HG03045 (cell line): ENCODE results near the gene MPPED2.
"Not testable (repeated sequence)": the region's sequence is repeated elsewhere in the genome, so short reads cannot be mapped to it uniquely, and the experiment has no call there.

Experiments
- ATAC-seq: cut with Tn5 transposase; IDR thresholded peaks from one replicate; pipeline ENCODE4 v1.9.1; 2021; ENCODE audit warnings: mild to moderate bottlenecking, moderate library complexity; ENCODE audit not compliant: unreplicated experiment

MPPED2 gene

DNA sequence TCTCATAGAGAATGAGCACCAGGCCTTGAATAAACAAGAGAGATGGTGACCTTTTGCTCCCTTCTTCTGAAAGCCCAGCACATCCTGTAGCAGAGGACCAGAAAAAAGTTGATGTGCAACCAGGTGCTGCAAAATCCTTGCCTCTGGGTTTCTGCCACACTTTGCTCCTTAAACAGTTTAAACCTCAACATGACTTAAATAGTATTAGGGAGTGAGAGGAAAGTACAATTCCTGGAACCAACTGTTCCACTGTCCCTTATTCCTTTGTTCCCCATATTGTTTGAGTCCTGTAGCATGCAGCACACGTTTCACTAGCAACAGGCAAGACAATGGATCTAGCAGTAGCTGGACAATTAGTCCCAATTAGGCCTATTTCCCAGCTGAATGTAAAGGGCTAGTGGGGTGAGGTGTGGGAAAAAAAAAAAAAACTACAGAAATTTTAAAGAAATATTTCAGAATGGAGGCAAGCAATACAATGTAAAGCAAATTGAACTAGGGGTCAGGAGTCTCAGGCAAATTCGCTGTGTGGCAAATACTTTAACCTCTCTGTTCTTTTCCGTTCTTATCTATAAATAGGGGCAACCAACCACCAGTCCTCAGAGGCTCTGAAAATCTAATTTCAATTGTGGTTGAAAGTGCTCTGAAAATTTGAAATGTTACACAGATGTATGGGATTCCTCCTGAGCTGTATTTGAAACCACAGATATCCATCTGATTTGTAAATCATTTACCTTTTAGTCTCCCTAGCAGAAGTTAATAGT is 6.6 kb downstream of the MPPED2 start:
- ATAC-seq, result no peak

DNA sequence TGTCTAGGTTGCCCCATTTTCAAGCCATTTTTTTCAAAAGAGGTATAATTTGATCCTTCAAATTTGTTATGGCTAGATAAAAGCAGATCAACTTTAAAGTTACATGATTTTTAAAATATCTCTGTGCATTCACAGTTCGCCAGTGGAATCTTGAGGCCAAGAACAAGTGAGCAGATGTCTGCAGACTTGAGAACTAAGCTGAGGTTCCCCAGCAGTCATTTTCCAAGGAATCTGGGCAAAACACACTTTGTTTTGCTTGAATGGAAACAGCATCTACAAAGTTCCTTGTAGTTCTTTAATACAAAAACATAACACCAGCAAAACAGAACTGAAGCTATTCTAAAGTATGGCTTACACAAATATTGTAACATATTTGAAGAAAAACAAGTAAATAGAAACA is 7.7 kb downstream of the MPPED2 start:
- ATAC-seq, result no peak

GRCh38 chr11:30573951-30574350 is 12.2 kb downstream of the MPPED2 start:
- no peak for ATAC-seq

GRCh38 chr11:30568931-30569330 is 17.2 kb downstream of the MPPED2 start:
- ATAC-seq, result no peak

GRCh38 chr11:30567644-30568043 is 18.5 kb downstream of the MPPED2 start:
- no peak for ATAC-seq

GRCh38 chr11:30567120-30567519 is 19.0 kb downstream of the MPPED2 start:
- ATAC-seq, result no peak

DNA sequence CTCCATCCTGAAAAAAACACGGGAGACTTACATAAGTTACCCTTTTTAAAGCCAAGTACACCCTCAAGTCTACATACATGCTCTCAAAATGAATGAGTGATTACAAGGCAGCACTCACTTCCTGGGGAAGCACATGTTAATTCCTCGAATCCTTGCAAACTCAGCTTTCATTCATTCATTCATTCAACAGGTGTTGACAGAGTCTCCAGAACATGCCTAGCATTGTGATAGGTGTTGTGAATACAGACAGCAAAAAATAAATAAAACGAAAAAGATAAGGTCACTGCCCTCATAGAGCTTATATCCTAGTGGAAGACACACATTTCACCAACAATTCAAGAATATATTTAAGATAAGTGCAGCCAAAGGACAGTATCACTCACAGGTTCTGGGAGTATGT is 19.7 kb downstream of the MPPED2 start:
- ATAC-seq, result no peak

DNA sequence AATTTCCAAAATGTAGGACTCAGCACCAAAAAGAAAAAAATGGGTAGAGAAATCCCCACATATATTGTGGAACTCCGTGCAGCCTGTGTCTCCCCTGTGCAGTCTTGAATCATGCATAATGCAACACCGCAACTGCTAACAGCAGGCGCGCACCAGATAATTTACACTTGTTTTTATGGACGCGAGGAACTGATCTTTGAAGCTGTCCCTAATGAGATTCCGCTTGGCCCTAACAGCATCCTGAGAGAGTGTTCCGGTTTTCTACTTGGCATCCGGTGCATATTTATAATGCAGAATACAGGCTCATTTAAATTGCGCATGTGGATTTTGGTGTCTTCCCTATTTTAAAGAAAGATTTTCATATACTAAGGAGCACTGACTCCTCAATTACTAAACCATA is 21.1 kb downstream of the MPPED2 start:
- ATAC-seq, result no peak

- no peak for ATAC-seq
Measured at GRCh38 chr11:30561691-30562415, 24.3 kb downstream of the MPPED2 start.

DNA sequence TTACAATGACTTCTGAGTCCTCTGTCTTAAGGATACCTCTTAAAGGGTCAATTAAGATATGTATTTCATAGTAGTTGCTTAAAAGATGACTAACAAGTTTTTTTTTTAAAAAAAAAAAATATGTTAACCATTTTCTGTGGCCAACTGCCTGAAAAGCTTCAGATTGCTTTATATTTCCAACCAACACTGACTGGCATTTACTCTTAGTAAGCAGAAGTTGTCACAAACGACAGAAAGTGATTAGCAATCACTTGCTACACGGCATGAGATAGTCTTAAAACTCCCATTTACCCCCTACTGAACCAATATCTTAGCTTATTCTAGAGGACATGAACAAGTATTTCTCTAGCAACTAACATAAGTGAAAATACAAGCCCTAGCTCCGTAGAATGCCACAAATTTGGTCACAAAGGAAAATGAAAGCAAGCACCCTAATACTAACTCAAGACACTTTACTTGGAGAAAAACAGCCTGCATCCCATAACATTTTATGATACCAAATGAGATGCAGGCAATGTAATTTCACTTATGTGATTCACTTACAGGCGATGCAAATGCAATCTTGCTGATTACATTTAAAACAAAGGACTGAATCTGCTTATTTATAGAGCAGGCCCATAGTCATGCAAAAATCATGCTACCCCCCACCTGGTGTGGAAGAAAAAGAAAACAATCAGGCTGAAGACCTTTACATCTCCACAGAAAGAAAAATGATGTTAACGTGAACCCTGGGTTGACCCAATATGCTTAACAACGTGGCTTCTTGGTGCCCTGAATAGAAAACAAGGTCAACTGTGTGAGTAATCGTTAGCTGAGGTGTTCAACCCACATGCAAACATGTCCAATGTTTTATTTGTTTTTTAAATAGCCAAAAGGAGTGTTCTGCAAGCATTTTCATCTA is 25.7 kb downstream of the MPPED2 start:
- ATAC-seq, result no peak

- no peak for ATAC-seq
Measured at GRCh38 chr11:30559004-30559403, 27.1 kb downstream of the MPPED2 start.

DNA sequence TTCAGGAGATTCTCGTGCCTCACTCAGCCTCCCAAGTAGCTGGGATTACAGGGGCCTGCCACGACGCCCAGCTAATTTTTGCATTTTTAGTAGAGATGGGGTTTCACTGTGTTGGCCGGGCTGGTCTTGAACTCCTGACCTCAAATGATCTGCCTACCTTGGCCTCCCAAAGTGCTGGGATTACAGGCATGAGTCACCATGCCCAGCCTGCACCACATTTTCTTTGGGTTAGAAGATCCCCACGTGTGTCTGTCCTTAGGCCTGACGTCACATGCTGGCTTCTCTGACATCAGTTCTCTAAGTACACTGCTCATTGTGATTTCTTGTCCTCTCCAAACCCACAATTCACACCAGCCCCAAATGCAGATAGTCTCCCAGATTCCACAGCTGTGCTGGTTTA is 31.6 kb downstream of the MPPED2 start:
- not testable (repeated sequence) for ATAC-seq

GRCh38 chr11:30553521-30554110 is 32.5 kb downstream of the MPPED2 start:
- no peak for ATAC-seq

DNA sequence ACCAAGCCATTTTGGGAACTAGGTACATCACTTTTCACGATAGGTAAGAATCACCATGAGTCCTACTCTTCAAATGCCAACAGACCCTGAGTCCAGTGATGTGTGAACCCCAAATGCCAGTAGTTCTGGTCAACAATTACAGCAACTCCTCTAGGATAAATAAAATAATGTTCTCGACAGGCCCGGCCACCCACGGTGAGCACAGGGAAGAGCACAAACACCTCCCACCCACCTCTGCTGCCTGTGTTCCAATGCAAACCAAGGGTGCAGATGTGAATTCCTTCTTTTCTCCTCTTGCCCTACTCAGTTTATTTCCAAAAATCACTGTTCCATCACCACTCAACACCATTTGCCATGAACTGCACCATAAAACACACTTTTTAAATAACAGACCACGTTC is 33.3 kb downstream of the MPPED2 start:
- ATAC-seq, result no peak

GRCh38 chr11:30550022-30550542 is 36.1 kb downstream of the MPPED2 start:
- ATAC-seq, result no peak

DNA sequence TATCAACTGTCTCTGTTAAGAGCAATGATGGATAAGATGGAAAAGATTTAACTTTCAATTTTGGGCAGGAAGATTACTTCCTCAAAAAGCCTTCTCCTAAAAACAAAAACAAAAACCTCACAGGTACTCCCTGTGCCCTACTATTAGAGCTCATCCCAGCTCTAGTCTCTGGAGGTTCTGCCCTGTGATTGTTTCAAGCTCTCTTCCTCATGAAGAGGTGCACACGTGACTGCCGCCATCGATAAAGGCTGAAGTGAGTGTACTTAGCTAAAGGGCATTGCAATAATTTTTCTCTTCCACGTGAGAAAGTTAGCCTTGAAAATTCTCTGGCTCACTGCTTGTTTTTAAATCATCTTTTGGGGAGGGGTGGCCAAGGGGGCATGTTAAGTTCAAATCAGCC is 36.6 kb downstream of the MPPED2 start:
- ATAC-seq, result no peak

DNA sequence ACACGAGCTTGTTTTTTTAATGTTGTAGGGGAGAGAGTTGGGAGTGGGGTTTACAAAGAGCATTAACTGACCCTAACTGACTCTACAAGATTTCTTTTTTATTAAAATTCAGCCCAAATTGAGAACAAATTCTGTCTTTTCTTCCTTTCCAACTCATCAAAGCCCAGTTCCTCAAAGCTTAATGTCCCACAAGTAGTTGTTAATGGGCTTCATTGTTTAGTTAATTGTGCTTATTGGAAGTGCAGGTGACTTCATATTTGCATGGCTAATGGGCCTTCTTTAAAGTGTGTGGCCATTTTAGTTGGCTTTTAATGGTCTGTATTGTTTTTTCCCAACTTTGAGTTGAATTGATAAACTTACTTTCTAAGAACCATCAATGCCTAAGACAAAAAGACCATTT is 39.8 kb downstream of the MPPED2 start:
- no peak for ATAC-seq

DNA sequence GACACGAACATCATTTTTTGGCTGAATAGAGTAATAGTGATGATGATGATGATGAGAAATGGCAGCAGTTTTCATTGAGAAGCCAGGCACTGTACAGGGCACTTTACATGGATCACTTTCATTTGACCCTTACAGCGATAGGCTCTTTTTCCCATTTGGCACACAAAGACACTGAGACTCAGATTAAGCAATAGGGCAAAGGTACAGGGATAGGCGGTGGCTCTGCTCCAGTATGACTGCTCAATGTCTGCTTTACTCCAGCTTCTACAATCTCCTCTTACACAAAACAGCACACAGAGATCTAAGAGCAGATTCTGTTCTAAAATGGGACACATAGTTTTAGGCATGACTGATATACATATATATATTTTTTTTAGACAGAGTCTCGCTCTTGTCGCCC is 40.6 kb downstream of the MPPED2 start:
- no peak for ATAC-seq

- ATAC-seq, result no peak
Measured at GRCh38 chr11:30543066-30543465, 43.1 kb downstream of the MPPED2 start.

DNA sequence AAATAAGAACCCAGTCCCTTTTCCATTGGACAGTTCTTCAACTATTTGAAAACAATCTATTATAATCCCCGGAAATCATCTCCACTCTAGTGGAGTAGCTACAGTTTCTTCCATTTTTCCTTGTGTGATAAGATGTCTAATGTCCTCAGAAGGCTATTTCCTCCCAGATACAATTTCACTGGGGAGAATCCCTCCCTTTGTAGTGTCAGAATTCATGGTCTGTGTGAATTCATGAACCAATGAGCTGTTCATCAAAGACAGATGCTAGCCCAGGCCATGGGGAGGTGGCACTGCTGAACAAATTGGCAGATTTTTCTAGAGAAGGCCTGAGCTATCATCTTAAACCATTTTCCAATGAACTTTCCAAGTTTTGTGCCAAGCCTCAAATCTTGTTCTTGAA is 45.4 kb downstream of the MPPED2 start:
- ATAC-seq, result no peak

DNA sequence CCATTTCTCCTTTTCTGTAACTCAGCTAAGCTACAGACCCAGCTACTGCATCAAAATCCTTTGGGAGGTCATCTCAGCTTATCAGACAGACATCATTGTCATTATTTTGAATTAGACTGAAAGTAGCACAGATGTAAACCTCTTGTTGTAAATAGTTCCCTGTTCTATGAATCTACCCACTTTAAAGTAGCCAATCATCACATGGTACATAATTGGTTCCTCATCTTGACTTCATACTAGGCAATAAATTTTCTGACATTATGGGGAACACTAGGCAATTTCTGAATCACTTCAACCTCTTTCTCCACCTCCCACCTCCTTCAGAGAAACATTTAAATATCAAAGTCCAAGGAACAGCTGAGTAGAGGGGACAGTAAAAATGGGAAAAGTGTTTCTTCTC is 47.9 kb downstream of the MPPED2 start:
- ATAC-seq, result no peak
